Gastrocnemius medialis (tissue), 4 donors: ENCODE results near the gene NEURL4. TPM values are rescaled to one million over a fixed set of nuclear protein-coding genes. Genes with fewer than 3 reads are reported as not detected.
"Not testable (repeated sequence)": the region's sequence is repeated elsewhere in the genome, so short reads cannot be mapped to it uniquely, and the experiment has no call there.

Source experiments
- ATAC-seq, 2 donors: fragments of 150-250 bp; one replicate each; pipeline ENCODE4 v1.9.1; 2016
- DNase-seq, 2 donors: peaks; one replicate each; pipeline ENCODE4 v3.0.0-alpha.2; 2019
- H3K27ac ChIP-seq, 4 donors: fragments of 200-600 bp; sonication (generic); 1 replicate in 1 of 4; 2 replicates in 3 of 4; pipeline ENCODE4 v1.5.1; 2016 to 2018; ENCODE audit warnings: mild to moderate bottlenecking in 2 of 4, moderate library complexity in 1 of 4
- H3K27me3 ChIP-seq, 3 donors: fragments of 200-600 bp; sonication (generic) in 2 of 3; 1 replicate in 1 of 3; 2 replicates in 2 of 3; pipeline versions ENCODE4 v1.5.1 to v1.6.0; 2016 to 2019; ENCODE audit warnings: mild to moderate bottlenecking in 1 of 3, moderate library complexity in 1 of 3
- H3K36me3 ChIP-seq, 2 donors: fragments of 200-600 bp; sonication (generic) in 1 of 2; one replicate each; pipeline ENCODE4 v1.5.1; 2017 to 2018
- H3K4me1 ChIP-seq, 2 donors: fragments of 200-600 bp; sonication (generic) in 1 of 2; one replicate each; pipeline ENCODE4 v1.5.1; 2016 to 2017; ENCODE audit warnings: mild to moderate bottlenecking in 2 of 2
- H3K4me3 ChIP-seq, 4 donors: fragments of 200-600 bp; sonication (generic) in 3 of 4; 1 replicate in 1 of 4; 2 replicates in 3 of 4; pipeline ENCODE4 v1.5.1; 2016 to 2019; ENCODE audit warnings: mild to moderate bottlenecking in 2 of 4
- H3K9me3 ChIP-seq, 3 donors: fragments of 200-600 bp; sonication (generic) in 2 of 3; 1 replicate in 1 of 3; 2 replicates in 2 of 3; pipeline ENCODE4 v1.5.1; 2016 to 2019
- POLR2A ChIP-seq, 2 donors: fragments of 450-650 bp; IDR thresholded peaks; one replicate each; pipeline ENCODE4 v1.6.1; 2017; ENCODE audit warnings: antibody characterized with exemption in 2 of 2, mild to moderate bottlenecking in 2 of 2, moderate library complexity in 2 of 2
- in situ Hi-C, 4 donors: fragments of 200-750 bp; cut with MboI; loops; one replicate each; pipeline versions ENCODE4 v1.15.0 to v1.8.0; 2017; ENCODE audit warnings: low sequenced_read_pairs in 4 of 4
- intact Hi-C: fragments of 100-400 bp; cut with DNase I; formaldehyde crosslinking; loops from one replicate; pipeline ENCODE4 v1.15.1; 2023; ENCODE audit warnings: low total_unique reads
- total RNA-seq, 4 donors: library from RNA; depleted of rRNA; stranded (reverse); fragments of >200 nt; gene quantifications; one replicate each; pipeline versions ENCODE4 v1.1.0 to v1.2.3, GENCODE V29; 2016
- TF ChIP-seq, protein P1 (sequence below), 5 experiments: fragments of 450-650 bp in 3 of 5; fragments of 200-600 bp in 2 of 5; sonication (generic) in 2 of 5; IDR thresholded peaks in 4 of 5; conservative IDR thresholded peaks in 1 of 5; 1 replicate in 4 of 5; 2 replicates in 1 of 5; pipeline ENCODE4 v1.5.1; 2016 to 2019; ENCODE audit warnings: antibody characterized with exemption in 5 of 5, mild to moderate bottlenecking in 3 of 5, moderate library complexity in 3 of 5

The NEURL4 gene
- total RNA-seq, 4 donors from 2014 or later = 21.8 to 26.7 (median 23.5) TPM

DNA sequence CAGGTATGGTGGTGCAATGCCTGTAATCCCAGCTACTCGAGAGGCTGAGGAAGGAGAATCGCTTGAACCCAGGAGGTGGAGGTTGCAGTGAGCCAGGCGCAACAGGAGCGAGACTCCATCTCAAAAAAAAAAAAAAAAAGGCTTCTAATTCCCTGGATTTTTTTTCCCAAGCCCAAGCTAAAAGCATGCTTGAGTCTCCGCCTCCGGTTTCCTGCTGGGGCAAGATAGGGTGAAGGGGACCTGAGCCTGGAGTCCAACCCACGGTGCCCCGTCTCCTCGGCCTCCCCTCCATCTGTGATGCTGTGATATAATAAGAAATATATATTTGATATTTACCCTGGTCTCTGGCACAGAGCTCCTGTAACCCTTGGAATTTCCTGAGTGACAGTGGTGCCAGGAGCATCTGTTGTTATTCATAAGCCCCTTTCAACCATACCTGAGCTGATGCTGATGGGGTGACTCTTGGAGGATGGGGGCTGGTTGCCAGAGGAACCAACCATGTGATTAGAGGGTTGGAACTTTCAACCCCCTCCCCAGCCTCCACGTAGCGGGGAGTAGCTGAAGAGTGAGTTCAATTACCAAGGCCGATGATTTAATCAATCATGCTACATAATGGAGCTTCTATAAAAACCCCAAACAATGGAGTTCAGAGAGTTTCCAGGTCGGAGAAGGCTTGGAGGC, 38.9 kb upstream of the NEURL4 start:
- TF ChIP-seq, protein P1, sequence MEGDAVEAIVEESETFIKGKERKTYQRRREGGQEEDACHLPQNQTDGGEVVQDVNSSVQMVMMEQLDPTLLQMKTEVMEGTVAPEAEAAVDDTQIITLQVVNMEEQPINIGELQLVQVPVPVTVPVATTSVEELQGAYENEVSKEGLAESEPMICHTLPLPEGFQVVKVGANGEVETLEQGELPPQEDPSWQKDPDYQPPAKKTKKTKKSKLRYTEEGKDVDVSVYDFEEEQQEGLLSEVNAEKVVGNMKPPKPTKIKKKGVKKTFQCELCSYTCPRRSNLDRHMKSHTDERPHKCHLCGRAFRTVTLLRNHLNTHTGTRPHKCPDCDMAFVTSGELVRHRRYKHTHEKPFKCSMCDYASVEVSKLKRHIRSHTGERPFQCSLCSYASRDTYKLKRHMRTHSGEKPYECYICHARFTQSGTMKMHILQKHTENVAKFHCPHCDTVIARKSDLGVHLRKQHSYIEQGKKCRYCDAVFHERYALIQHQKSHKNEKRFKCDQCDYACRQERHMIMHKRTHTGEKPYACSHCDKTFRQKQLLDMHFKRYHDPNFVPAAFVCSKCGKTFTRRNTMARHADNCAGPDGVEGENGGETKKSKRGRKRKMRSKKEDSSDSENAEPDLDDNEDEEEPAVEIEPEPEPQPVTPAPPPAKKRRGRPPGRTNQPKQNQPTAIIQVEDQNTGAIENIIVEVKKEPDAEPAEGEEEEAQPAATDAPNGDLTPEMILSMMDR (IDR thresholded peaks at IDR 0.05 in 4 of 5, conservative IDR thresholded peaks at IDR 0.05 in 1 of 5) = no peak
- TF ChIP-seq POLR2A (IDR thresholded peaks at IDR 0.05) = no peak
- intact Hi-C loops = no loop called here
- no peaks in the 10 kb centered on the region for H3K4me1 ChIP-seq
- no peak overlapping the region for H3K27ac ChIP-seq
- in situ Hi-C loops = loop anchor here in 2 of 4 donors (25.0 kb wide), 2 partner anchors 144 to 169 kb away; partner anchors contain the start of gene TNFSF12 (in 1 of the 2)
- H3K4me3 ChIP-seq = no peak overlapping the region
- no peak for ATAC-seq
- H3K9me3 ChIP-seq = no peaks in the 10 kb centered on the region
- H3K27me3 ChIP-seq = no peaks in the 10 kb centered on the region
- DNase-seq = no peak
- H3K36me3 ChIP-seq = no peaks in the 10 kb centered on the region

DNA sequence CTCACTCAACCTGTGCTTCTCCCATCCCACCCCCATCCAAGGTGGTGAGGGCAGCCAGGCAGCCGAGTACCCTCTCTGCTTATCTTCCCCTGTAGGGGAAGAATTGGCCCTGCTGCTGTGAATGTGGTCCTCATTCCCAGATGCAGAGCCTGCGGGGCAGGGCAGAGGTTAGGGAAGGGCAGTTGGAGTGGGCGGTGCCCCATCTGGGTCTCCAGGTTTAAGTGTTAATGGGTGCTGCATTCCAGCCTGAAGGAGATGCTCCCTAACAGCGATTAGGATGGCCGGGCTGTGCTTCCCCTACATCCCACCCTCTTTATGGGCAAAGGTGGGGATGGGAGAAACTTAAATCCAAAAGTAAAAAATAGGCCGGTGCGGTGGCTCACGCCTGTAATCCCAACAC, 37.9 kb upstream of the NEURL4 start:
- intact Hi-C loops (no loop called here), in situ Hi-C loops (loop anchor here in 2 of 4 donors (25.0 kb wide), 2 partner anchors 145 to 170 kb away; partner anchors contain the start of gene TNFSF12 (in 1 of the 2))
- no peaks in the 10 kb centered on the region for H3K4me1 ChIP-seq
- no peak for ATAC-seq
- no peak for TF ChIP-seq POLR2A (IDR thresholded peaks at IDR 0.05)
- TF ChIP-seq, protein P1 (IDR thresholded peaks at IDR 0.05 in 4 of 5, conservative IDR thresholded peaks at IDR 0.05 in 1 of 5) = no peak
- H3K9me3 ChIP-seq = no peaks in the 10 kb centered on the region
- no peak overlapping the region for H3K4me3 ChIP-seq
- H3K36me3 ChIP-seq = no peaks in the 10 kb centered on the region
- H3K27ac ChIP-seq = no peak overlapping the region
- no peaks in the 10 kb centered on the region for H3K27me3 ChIP-seq
- no peak for DNase-seq

DNA sequence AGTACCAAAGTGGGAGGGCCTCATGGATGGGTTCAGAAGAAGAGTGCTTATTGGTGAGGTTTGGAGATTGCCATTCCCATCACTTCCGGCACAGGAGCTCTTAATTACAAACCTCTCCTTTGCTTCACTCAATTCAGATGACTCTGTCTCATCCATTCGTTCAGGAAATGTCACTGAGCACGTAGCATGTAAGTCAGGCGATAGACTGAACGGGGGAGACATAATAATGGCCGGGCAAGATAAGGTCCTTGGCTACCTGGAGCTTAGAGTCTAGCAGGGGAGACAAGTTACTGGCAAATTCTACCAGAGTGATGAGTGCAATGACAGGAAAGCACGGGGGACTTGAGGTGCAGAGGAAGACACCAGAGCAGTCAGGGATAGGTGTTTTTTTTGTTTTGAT, 36.8 kb upstream of the NEURL4 start:
- H3K36me3 ChIP-seq, H3K4me3 ChIP-seq, H3K9me3 ChIP-seq, intact Hi-C loops, H3K4me1 ChIP-seq, H3K27me3 ChIP-seq, H3K27ac ChIP-seq, ATAC-seq, DNase-seq: not testable (repeated sequence)
- in situ Hi-C loops = loop anchor here in 2 of 4 donors (25.0 kb wide), 2 partner anchors 146 to 171 kb away; partner anchors contain the start of gene TNFSF12 (in 1 of the 2)

DNA sequence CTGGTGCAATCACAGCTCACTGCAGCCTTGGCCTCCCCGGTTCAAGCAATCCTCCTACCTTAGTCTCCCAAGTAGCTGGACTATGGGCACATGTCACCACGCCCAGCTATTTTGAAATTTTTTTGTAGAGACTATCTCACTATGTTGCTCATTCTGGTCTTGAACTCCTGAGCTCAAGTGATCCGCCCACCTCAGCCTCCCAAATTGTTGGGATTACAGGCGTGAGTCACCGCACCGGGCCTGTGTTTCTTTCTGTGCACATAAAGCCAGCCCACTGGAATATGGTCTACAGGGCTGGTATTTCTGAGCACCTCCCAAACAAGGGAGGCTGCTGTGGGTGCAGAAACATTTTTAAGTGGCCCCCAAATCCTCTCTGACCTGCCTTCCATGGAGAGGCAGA, 34.2 kb upstream of the NEURL4 start:
- no peak overlapping the region for H3K4me3 ChIP-seq
- no peaks in the 10 kb centered on the region for H3K4me1 ChIP-seq
- H3K27ac ChIP-seq = no peak overlapping the region
- TF ChIP-seq, protein P1 (IDR thresholded peaks at IDR 0.05 in 4 of 5, conservative IDR thresholded peaks at IDR 0.05 in 1 of 5) = no peak
- TF ChIP-seq POLR2A (IDR thresholded peaks at IDR 0.05) = no peak
- no peak for DNase-seq
- intact Hi-C loops (no loop called here), in situ Hi-C loops (loop anchor here in 2 of 4 donors (25.0 kb wide), 2 partner anchors 149 to 174 kb away; partner anchors contain the start of gene TNFSF12 (in 1 of the 2))
- ATAC-seq = no peak
- H3K36me3 ChIP-seq = no peaks in the 10 kb centered on the region
- no peaks in the 10 kb centered on the region for H3K9me3 ChIP-seq
- no peaks in the 10 kb centered on the region for H3K27me3 ChIP-seq

DNA sequence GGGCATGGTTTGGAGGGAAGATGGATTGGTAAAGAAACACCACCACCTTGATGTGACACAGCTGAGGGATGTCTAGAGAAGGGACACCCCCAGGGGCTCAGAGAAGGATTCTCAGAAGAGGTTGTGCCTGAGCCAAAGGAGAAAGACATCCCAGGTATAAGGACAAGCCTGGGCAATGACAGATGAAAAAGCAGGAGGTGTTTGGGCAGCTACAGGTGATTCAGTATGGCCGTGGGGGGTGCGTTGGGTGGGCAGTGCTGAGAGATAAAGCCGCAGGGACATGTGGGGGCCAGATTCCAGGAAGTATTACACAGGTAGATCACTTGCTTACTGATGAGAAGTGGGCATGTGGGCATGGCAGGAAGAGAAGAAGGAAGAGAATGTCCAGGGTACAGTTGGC, 32.8 kb upstream of the NEURL4 start:
- in situ Hi-C loops (loop anchor here in 2 of 4 donors (25.0 kb wide), 2 partner anchors 150 to 175 kb away; partner anchors contain the start of gene TNFSF12 (in 1 of the 2)), intact Hi-C loops (no loop called here)
- Histone ChIP-seq H3K36me3 (no peaks in the 10 kb centered on the region), H3K4me3 (no peak overlapping the region), H3K4me1 (peaks cover 3 to 4% of the 10 kb centered on the region in 2 donors), H3K9me3 (no peaks in the 10 kb centered on the region), H3K27me3 (no peaks in the 10 kb centered on the region), H3K27ac (no peak overlapping the region)
- no peak for ATAC-seq
- no peak for DNase-seq
- TF ChIP-seq, protein P1 (IDR thresholded peaks at IDR 0.05 in 4 of 5, conservative IDR thresholded peaks at IDR 0.05 in 1 of 5) = no peak
- TF ChIP-seq POLR2A (IDR thresholded peaks at IDR 0.05) = no peak
